Right lung (tissue), 5 donors: ENCODE data around the gene ELP1. TPM values are rescaled to one million over a fixed set of nuclear protein-coding genes. Genes with fewer than 3 reads are reported as not detected.
"Not testable (repeated sequence)": the region's sequence is repeated elsewhere in the genome, so short reads cannot be mapped to it uniquely, and the experiment has no call there.

Source experiments
- DNase-seq, 2 donors: peaks; one replicate each; pipeline ENCODE4 v3.0.0-alpha.2; 2013
- polyA plus RNA-seq, 5 donors: library from polyadenylated mRNA; unstranded; fragments of 120-200 nt; gene quantifications; one replicate each; pipeline versions ENCODE4 v1.2.1 to v1.2.3, GENCODE V29; 2013; ENCODE audit warnings: inconsistent platforms in 1 of 5, low replicate concordance in 1 of 5; ENCODE audit not compliant: insufficient read length in 5 of 5, insufficient read depth in 1 of 5

The ELP1 gene
- polyA plus RNA-seq, 5 donors = 40.0 to 49.3 (median 44.6) TPM

DNA sequence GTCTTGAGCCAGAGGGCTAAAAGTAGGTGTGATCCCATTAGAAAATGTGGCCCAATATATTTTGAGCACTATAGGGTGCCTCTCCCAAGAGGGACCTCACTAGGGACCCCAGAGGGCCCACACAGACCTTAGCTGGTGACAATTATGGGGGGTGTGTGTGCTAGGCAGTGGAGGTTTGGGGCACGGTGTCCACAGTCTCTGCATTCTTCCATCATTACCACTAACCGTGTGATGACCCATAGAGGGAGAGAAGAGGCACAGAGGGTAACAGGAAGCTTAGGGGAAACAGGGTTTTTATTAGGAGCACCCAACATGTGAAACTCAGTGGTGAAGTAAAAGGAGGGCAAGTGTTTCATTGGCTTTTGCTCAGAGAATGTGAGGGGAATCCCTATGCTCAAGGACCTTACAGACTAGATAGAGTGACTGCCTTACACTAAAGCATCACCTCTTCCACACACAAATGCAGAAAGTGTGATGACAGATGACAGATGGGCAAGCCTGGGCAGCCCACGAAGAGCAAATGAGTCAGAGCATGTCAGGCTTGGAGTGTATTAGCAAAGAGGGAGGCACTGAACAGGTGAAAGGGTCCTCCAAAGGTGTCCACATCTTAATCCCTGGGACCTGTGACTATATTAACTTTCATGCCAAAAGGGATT lies 74.3 kb downstream of the ELP1 start:
- DNase-seq = no peak

DNA sequence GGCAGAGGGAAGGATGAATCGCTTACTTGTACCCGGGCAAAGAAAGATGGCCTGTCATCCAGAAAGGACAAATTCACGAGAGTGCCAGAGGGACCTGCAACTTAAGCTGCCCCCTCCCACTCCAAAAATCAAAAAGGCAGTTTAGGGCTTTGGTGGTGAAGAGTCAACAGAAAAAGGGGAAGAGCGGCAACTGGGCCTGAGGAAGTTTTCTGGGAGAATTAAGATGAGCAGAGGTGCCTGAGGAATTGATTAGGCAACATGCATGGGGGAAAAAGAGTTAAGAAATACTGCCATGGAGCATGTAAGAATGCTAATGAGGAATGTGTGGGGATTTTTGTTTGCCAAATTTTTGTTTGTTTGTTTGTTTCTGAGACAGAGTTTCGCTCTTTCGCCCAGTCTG lies 76.4 kb downstream of the ELP1 start:
- DNase-seq = no peak

DNA sequence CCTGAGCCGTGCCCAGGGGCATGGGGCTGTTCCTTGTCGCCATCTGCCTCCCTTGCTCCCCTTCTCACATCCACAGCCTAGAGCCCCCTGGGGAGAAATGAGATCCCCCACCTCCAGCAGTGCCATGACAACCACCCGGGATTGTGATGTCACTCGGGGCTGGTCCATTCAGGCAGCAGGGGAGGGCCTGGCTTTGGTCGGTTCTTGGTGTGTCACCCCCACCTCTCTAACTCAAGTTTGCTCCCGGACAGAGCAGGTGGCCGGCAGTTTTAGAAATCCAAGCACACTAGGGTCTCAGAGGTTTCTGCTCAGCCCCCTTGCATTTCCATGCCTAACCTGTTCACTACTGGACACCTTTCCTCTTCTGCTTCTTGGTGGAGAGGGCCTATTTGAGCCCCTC lies 78.0 kb downstream of the ELP1 start, which contains the start of gene ACTL7B:
Gene ACTL7B, minus strand, starts transcription at position 99 of the 400 bp plus-strand sequence. Its CDS starts 56 bp downstream, at position 43.
- no peak for DNase-seq

DNA sequence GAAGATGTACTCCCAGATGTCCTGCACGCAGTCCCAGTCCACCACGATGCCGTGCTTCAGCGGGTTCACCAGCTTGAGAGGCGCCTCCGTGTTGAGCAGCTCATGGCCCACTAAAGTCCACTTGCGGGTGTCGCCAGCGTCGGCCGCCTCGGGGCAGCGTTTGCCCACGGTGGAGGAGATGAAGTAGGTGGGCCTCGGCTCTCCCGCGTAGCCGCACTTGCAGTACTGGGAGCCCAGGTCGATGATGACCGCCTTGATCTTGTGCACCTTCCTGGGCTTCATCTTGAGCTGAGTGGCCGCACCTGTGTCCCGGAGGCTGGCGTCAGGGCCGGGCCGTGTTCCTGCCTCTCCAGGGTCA lies 78.4 kb downstream of the ELP1 start:
- DNase-seq = no peak

DNA sequence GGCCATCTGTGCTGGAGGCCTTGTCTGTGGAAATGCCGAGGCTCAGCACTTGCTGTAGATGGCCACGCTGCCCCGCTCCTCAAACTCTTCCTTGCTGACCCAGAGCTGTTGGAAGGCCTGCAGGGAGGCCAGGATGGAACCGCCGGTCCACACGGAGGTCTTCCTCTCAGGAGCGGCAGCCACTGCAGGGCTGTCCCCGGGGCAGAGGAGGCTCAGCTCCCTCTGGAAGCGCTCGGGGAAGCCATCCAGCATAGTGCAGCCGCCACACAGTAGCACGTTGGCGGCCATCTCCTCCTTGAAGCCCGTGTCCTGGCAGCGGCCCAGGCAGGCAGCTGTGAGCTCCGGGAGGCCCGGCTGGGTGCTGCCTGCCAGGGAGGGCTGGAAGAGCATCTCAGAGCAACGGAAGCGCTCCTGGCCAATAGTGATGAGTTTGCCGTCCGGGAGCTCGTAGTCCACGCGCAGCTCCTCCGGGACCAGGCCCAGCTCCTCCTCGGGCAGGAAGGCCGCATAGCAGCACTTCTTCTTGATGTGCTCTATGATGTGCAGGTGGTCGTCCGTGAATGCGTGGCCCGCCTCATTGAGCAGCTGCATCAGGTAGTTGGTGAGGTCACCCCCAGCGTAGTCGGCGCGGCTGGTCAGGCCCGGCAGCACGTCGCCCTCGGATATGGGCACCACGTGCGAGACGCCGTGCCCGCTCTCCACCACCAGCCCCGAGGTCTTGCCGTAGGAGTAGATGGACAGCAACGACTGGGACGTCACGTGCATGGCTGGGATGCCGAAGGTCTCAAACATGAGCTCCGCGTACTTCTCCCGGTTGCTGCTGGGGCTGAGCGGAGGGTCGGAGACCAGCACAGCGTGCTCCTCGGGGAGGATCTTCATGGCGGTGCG lies 79.0 kb downstream of the ELP1 start:
- peak in 1 of 2 donors; percentile 10 for DNase-seq

DNA sequence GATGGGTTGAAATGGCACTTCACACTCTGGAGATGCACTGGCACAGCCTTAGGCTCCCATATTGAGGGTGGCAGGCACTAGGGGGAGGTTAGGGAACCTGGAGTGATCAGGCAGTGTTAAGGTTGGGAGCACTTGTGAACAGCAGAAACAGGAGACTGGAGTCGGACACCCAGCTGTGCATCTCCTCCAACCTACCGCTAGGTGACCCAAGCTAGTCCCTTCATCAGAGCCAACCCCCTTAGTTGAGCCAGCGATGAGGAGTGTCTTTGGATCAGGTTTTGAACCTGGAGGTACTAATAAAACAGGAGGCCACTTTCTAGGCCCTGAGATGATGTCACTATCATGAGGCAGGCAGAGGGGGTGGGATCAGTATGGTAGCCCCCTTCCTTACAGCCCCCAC lies 79.8 kb downstream of the ELP1 start:
- no peak for DNase-seq

DNA sequence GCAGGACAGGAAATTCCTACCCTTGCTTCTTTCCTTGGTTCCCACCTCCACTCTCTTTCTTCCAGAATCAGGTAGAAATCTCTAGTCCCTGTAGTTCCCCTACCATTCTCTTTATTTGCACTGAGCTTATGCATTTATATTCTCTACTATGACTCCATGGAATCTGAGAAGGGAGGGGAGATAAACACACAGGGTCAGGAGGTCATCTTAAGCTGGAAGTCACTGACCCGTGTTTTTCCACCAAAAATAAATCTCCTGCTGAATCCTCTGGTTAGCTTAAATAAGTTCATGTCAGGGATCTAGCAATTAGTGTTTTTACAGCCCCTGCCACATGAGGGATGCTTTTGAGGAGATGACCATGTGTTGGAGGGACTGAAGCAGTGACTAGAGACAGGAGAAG lies 81.8 kb downstream of the ELP1 start:
- no peak for DNase-seq

DNA sequence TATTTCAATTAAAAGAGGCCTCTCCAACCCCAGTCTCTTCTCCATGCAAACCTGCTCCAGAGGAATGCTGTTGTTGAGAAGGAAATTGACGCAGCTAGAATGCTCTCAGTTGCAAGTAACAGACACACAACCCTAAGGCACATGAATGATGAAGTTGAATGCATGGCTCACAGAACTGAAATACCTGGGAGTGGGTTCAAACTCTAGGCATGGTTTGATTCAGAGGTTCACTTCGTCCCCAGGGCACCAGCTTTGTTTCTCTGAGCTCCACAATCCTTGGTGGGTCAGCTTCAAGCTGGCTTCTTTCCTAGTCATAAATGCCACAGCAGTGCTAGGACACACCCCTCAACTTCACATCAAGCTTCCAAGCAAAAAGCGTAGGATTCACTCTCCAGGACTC lies 82.8 kb downstream of the ELP1 start:
- DNase-seq = no peak

DNA sequence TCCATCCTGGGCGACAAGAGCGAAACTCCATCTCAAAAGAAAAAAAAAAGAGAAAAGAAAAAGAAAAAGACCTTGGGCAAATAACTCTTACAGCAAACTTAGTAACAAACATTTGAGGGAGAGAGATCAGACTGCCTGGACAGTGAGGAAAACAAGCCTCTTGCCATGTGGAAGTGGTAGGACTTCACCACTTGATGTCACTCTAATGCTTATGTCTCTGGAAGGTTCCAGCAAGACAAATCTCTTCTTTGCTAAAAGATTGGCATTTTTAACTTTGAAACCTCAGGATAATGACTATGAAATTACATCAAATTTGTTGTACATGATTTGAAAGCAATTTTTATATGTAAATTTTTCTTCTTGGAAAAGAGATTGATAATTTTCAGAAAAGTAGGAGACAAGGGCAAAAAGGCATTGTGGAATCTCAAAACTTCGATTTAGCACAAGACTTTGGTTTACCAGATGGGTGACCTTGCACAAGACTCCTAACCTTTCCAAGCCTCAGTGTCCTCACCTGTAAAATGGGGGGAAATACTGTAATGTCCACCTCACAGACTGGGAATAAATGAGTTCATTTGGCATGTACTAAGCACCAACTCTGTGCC lies 83.5 kb downstream of the ELP1 start:
- DNase-seq = no peak

DNA sequence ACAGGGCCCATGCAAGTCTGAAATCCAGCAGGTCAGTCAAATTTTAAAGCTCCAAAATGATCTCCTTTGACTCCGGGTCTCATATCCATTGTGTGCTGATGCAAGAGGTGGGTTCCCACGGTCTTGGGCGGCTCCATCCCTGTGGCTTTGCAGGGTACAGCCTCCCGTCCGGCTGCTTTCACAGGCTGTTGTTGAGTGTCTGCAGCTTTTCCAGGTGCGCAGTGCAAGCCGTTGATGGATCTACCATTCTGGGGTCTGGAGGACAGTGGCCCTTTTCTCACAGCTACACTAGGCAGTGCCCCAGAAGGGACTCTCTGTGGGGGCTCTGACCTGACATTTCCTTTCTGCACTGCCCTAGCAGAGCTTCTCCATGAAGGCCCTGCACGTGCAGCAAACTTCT lies 85.6 kb downstream of the ELP1 start:
- not testable (repeated sequence) for DNase-seq

DNA sequence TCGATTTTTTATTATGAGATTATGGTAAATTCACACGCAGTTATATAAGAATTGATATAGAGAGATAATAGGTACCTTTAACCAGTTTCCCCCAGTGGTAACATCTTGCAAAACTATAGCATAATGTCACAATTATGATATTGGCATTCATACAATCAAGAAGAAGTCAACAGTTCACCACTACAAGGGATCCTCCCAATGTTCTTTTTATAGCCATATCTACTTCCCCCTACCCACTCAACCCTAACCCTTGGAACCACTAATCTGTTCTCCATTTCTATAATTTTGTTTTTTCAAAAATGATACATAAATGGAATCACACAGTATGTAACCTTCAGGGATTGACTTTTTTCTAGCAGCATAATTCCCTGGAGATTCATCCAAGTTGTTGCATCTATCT lies 88.0 kb downstream of the ELP1 start:
- DNase-seq = no peak

DNA sequence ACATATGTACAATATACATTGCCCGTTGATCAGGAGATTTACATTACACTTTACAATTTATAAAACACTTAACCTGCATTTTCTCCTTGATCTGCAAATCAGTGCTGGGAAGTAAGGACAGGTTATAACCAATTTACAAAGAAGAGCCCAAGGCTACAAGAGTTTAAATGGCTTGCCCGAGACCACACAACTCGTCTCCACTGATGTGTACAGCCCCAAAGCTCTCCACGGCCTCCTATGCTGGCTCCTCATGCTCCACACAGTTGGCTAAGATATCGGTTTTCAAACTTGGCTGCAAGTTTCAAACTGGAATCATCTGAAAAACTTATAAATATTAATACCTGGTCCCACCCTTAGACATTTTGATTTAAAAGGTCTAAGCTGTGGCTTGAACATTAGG lies 88.4 kb downstream of the ELP1 start:
- no peak for DNase-seq

DNA sequence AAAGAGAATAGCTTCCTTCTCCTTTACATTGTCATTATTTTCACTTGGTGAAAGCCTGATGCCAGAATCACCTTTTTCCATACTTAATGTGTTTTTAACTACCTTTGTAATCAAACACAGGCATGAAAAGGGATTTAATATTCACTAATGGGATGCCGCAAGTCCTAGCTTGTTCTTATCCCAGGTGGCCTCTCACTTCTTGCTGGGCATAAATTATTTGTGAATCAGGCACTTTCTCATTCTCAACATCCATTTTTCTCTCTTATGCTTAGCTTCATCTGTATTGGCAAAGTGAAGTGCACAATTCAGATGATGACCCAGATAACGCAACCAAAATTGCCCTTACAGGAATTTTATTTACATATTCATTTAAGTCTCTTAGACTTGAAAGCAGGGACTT lies 89.1 kb downstream of the ELP1 start:
- no peak for DNase-seq

DNA sequence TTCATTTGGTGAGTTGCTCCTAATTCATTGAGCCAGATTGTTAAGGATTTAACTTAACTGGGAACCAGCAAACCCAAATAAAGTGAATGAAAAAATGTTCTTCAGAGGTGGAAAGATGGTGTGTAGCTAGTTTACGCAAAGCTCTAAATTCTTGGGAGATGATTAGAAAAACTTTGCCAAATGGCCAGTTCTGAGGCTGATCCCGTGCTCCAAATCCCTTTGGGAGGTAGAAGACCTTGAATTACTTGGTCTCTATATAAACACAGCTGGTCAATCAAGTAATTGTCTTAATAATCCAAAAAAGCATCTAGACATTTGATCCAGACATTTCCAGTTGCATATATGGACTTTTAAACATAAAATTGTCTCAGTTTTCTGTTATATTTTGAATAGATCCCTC lies 89.5 kb downstream of the ELP1 start:
- DNase-seq = no peak

DNA sequence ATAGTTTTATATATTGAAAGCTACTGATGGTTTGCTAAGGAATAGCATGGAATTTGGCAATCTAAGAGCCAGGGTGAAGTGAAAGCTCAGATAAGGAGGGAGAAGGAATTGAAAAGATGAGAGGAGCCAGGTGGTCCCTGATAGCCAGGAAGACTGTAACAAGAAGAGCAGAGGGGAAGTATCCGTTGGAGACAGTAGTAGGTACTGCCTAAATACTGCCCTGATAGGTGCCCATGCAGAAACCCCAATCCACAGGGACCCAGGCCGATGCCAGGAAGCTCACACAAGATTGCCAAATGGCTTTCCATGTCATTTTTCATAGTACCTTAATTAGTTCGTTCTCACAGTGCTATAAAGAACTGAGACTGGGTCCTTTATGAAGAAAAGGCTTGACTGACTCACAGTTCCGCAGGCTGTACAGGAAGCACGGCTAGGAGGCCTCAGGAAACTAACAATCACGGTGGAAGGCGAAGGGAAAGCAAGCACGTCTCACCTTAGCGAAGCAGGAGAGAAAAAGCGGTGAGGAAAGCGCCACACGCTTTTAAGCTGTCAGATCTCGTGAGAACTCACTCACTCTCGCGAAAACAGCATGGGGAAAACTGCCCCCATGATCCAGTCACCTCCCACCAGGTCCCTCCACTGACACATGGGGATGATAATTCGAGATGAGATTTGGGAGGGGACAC lies 91.2 kb downstream of the ELP1 start:
- DNase-seq = no peak

DNA sequence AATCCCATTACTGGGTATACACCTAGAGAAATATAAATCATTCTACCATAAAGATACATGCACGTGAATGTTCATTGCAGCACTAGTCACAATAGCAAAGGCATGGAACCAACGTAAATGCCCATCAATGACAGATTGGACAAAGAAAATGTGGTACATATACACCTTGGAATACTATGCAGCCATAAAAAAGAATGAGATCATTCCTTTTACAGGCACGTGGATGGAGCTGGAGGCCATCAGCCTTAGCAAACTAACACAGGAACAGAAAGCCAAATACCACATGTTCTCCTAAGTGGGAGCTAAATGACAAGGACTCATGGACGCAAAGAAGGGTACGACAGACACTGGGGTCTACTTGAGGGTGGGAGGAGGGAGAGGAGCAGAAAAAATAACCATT lies 94.4 kb downstream of the ELP1 start:
- DNase-seq = not testable (repeated sequence)

DNA sequence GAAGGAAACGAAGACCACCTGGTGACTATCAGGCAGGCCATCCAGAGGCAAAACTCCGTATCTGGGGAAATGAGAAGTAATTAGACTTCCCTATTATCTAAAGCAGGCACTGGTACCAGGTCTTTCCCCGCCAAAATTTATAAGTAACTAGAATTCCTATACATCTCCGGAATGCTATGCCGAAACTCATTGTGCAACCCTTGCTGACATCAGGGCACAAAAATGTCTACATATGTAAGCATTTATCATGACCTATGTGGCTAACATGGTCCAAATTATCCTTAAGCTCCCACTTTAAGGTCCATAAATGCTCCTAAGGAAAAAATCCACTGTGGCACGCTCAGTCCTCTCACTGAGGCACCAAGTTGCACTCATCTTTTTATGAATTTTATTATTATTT lies 95.9 kb downstream of the ELP1 start:
- no peak for DNase-seq

DNA sequence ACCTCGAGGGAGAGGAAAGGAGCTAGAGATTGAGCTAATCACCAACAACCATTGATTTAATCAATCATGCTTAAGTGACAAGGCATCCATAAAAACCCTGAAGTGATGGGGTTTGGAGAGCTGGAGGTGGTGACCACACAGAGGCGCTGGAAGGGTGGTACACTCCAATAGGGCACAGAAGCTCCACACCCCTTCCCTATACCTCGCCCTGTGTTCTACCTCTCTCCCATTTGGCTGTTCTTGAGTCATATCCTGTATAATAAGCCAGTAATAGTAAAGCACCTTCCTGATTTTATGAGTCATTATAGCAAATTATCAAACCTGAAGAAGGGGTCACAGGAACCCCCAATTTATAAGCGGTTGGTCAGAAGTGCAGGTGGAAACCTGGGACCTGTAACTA lies 96.4 kb downstream of the ELP1 start:
- DNase-seq = no peak

DNA sequence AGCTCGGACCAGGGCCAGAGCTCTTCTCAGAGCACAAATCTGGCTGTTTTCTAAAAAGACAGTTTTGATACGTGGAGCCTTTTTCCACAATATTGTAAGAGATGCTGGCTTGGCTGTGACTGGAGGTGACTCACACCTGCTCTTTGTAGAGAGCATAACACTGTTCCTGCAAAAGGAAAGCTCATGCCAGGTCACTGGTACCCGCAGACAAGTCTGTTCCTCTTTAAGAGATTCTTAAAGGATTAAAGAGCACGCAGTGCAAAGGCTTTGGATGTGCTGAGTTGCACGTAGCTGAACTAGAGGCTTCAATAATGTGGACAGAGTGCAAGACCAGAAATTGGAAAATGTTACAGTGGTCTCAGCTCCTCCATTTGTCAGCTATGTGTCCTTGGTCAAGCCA lies 97.1 kb downstream of the ELP1 start:
- no peak for DNase-seq

DNA sequence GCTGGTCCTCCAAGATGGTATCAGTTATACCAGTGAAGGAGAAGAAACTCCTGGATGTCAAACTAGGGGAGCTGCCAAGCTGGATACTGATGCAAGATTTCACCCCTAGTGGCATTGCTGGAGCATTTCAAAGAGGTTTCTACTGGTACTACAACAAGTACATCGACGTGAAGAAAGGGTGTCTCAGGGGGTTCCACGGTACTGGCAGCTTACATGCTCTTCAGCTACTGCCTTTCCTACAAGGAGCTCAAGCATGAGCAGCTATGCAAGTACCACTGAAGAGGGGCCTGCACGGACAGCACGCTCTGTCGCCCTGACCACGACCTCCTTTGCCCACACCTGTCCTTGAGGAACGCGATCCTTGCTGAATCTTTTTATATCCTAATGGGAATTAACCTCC lies 97.6 kb downstream of the ELP1 start:
- no peak for DNase-seq

DNA sequence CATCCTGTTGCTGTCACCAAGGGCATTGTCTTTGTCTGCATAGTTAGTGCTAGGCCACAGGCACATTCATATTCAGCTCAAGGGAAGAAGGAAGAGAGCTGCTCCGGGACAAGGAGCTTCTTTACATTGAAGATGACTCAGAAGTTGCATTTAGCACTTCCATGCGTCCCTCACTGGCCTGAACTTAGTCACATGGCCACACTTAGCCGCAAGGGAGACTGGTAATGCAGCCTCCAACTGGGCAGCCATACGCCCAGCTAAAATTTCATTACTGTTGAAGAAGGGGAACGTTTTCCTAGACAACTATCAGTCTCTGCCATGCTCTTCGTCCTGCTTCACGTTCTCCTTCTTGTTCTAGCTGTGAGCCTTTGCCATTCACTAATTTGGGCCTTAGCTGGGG lies 98.1 kb downstream of the ELP1 start:
- DNase-seq = no peak

DNA sequence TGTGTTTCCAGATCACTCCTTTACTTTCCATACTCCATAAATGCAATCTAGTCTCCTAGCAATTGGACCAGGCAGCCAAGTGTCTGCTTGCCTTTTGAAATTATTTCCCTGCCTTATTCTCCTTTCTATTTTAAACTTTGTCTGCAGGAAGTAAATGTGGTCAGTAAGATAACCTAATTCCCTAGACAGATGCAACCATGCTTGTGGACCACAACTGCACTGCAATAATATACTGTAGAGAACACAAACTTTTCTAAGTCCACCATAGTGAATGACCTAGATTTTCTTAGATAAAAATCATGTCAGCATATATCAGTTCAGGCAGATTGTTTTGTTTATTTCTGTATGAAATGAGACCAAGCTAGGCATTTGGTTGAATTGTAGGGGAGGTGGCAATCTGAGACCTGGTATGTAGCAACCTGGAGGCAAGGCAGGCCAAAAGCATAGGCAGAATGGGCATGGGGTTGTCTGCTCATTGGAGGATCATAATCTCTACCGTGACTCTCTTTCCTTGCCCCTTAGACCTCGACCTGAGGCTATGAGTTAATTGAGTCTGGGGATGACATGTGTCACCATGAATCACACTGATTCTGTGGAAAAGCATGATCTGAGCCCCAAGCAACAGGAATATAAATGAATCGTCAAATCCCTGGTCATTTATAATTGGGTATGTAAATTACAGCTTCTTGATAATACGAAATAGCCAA lies 98.8 kb downstream of the ELP1 start:
- no peak for DNase-seq
